ENCODE data around the gene MFF.

The MFF gene

DNA sequence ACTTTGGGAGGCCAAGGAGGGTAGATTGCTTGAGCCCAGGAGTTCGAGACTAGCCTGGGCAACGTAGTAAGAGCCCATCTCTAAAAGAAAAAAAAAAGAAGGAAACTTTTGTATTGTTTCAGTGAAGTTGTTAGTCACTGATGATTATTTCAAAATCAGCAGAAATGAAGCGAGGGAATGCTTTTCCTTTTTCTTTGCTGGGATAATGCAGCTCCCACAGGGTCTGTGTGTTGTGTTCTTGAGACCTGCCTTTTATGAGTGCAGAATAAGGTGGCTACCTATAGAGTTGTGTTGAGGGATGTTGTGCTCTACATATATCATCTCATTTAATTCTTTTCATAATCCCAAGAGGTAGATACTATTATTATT is 42.4 kb downstream of the MFF start:
- CTCF ChIA-PET: interaction anchor here (0.6 kb wide), 1 partner anchor 272 kb away, joined by 3 read pairs; no protein-coding TSS in a partner anchor

DNA sequence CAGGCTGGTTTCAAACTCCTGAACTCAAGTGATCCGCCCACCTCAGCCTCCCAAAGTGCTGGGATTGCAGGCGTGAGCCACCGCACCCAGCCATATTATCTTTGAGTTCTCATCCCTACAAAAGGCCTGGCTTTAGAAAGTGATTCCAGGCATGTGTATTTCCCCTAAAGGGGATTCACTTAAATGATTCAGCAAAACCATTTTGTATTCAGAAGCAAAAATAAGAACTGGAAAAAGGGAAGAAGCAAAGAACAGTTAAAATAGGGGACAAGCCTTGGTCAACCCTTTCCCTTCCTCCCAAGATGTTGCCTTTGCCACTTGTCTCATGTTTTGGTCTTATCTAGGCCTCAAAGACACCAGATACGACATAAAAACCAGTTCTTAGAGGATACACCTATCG is 43.5 kb downstream of the MFF start:
- Histone ChIP-seq H3K9me3 (ENCODE audit: control insufficient read depth, insufficient read depth, low read depth, low read length) (no peaks in the 10 kb centered on the region), H3K4me1 (ENCODE audit: control insufficient read depth, insufficient read depth, low read length) (no peaks in the 10 kb centered on the region), H3K27ac (ENCODE audit: extremely low read depth, low read depth, low read length) (no peak overlapping the region), H3K4me3 (ENCODE audit: low read depth, low read length) (no peak overlapping the region), H3K36me3 (ENCODE audit: control insufficient read depth in 2 of 2, insufficient read depth in 1 of 2, low read length in 2 of 2) (no peaks in the 10 kb centered on the region)
- POLR2A ChIA-PET: no interaction called here
- TF ChIP-seq ZSCAN30 (tag by site-specific recombination; IDR thresholded peaks at IDR 0.05) (no peak), KLF16 (tag by site-specific recombination; IDR thresholded peaks at IDR 0.05) (no peak), ZNF37A (tag by site-specific recombination; IDR thresholded peaks at IDR 0.05) (no peak), BCL11A (tag by site-specific recombination; IDR thresholded peaks at IDR 0.05; ENCODE audit: low read depth) (no peak)
- TF ChIP-seq, protein P1, sequence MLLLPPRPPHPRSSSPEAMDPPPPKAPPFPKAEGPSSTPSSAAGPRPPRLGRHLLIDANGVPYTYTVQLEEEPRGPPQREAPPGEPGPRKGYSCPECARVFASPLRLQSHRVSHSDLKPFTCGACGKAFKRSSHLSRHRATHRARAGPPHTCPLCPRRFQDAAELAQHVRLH (tag by site-specific recombination; IDR thresholded peaks at IDR 0.05): no peak
- TF ChIP-seq, protein P2, sequence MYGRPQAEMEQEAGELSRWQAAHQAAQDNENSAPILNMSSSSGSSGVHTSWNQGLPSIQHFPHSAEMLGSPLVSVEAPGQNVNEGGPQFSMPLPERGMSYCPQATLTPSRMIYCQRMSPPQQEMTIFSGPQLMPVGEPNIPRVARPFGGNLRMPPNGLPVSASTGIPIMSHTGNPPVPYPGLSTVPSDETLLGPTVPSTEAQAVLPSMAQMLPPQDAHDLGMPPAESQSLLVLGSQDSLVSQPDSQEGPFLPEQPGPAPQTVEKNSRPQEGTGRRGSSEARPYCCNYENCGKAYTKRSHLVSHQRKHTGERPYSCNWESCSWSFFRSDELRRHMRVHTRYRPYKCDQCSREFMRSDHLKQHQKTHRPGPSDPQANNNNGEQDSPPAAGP (tag by site-specific recombination; IDR thresholded peaks at IDR 0.05): no peak
- TF ChIP-seq, protein P3, sequence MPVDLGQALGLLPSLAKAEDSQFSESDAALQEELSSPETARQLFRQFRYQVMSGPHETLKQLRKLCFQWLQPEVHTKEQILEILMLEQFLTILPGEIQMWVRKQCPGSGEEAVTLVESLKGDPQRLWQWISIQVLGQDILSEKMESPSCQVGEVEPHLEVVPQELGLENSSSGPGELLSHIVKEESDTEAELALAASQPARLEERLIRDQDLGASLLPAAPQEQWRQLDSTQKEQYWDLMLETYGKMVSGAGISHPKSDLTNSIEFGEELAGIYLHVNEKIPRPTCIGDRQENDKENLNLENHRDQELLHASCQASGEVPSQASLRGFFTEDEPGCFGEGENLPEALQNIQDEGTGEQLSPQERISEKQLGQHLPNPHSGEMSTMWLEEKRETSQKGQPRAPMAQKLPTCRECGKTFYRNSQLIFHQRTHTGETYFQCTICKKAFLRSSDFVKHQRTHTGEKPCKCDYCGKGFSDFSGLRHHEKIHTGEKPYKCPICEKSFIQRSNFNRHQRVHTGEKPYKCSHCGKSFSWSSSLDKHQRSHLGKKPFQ (tag by site-specific recombination; IDR thresholded peaks at IDR 0.05): no peak
- TF ChIP-seq, protein P4, sequence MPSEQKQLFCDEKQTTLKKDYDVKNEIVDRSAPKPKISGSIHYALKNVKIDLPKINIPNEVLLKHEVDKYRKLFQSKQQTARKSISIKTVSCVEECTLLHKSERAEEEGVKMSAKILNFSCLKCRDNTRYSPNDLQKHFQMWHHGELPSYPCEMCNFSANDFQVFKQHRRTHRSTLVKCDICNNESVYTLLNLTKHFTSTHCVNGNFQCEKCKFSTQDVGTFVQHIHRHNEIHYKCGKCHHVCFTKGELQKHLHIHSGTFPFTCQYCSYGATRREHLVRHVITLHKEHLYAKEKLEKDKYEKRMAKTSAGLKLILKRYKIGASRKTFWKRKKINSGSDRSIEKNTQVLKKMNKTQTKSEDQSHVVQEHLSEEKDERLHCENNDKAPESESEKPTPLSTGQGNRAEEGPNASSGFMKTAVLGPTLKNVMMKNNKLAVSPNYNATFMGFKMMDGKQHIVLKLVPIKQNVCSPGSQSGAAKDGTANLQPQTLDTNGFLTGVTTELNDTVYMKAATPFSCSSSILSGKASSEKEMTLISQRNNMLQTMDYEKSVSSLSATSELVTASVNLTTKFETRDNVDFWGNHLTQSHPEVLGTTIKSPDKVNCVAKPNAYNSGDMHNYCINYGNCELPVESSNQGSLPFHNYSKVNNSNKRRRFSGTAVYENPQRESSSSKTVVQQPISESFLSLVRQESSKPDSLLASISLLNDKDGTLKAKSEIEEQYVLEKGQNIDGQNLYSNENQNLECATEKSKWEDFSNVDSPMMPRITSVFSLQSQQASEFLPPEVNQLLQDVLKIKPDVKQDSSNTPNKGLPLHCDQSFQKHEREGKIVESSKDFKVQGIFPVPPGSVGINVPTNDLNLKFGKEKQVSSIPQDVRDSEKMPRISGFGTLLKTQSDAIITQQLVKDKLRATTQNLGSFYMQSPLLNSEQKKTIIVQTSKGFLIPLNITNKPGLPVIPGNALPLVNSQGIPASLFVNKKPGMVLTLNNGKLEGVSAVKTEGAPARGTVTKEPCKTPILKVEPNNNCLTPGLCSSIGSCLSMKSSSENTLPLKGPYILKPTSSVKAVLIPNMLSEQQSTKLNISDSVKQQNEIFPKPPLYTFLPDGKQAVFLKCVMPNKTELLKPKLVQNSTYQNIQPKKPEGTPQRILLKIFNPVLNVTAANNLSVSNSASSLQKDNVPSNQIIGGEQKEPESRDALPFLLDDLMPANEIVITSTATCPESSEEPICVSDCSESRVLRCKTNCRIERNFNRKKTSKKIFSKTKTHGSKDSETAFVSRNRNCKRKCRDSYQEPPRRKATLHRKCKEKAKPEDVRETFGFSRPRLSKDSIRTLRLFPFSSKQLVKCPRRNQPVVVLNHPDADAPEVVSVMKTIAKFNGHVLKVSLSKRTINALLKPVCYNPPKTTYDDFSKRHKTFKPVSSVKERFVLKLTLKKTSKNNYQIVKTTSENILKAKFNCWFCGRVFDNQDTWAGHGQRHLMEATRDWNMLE (tag by site-specific recombination; conservative IDR thresholded peaks at IDR 0.05; ENCODE audit: low read depth): no peak
- TF ChIP-seq, protein P5, sequence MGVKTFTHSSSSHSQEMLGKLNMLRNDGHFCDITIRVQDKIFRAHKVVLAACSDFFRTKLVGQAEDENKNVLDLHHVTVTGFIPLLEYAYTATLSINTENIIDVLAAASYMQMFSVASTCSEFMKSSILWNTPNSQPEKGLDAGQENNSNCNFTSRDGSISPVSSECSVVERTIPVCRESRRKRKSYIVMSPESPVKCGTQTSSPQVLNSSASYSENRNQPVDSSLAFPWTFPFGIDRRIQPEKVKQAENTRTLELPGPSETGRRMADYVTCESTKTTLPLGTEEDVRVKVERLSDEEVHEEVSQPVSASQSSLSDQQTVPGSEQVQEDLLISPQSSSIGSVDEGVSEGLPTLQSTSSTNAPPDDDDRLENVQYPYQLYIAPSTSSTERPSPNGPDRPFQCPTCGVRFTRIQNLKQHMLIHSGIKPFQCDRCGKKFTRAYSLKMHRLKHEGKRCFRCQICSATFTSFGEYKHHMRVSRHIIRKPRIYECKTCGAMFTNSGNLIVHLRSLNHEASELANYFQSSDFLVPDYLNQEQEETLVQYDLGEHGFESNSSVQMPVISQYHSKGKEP (tag by site-specific recombination; IDR thresholded peaks at IDR 0.05): no peak
- CTCF ChIA-PET: no interaction called here

More for the DNA sequence above, 42.4 kb downstream of the MFF start:
- TF ChIP-seq ZNF658 (tag by site-specific recombination; IDR thresholded peaks at IDR 0.05): no peak
- TF ChIP-seq IKZF3 (tag by site-specific recombination; IDR thresholded peaks at IDR 0.05): no peak
- TF ChIP-seq SP7 (tag by site-specific recombination; IDR thresholded peaks at IDR 0.05): no peak
- TF ChIP-seq ZNF837 (tag by site-specific recombination; IDR thresholded peaks at IDR 0.05): no peak
- no peak for TF ChIP-seq ZNF48 (tag by site-specific recombination; IDR thresholded peaks at IDR 0.05)
- TF ChIP-seq YY1 (tag by site-specific recombination; IDR thresholded peaks at IDR 0.05): no peak
- no peak for TF ChIP-seq ZNF324 (tag by site-specific recombination; IDR thresholded peaks at IDR 0.05)
- TF ChIP-seq HOXA7 (CRISPR knock-in tag; IDR thresholded peaks at IDR 0.05; ENCODE audit: borderline replicate concordance): no peak
- TF ChIP-seq, protein P6, sequence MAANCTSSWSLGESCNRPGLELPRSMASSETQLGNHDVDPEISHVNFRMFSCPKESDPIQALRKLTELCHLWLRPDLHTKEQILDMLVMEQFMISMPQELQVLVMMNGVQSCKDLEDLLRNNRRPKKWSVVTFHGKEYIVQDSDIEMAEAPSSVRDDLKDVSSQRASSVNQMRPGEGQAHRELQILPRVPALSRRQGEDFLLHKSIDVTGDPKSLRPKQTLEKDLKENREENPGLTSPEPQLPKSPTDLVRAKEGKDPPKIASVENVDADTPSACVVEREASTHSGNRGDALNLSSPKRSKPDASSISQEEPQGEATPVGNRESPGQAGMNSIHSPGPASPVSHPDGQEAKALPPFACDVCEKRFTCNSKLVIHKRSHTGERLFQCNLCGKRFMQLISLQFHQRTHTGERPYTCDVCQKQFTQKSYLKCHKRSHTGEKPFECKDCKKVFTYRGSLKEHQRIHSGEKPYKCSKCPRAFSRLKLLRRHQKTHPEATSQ (tag by site-specific recombination; IDR thresholded peaks at IDR 0.05): no peak
- TF ChIP-seq ZNF600 (tag by site-specific recombination; IDR thresholded peaks at IDR 0.05): no peak
- TF ChIP-seq ZNF670 (tag by site-specific recombination; IDR thresholded peaks at IDR 0.05; ENCODE audit: low read depth): no peak
- TF ChIP-seq, protein P7, sequence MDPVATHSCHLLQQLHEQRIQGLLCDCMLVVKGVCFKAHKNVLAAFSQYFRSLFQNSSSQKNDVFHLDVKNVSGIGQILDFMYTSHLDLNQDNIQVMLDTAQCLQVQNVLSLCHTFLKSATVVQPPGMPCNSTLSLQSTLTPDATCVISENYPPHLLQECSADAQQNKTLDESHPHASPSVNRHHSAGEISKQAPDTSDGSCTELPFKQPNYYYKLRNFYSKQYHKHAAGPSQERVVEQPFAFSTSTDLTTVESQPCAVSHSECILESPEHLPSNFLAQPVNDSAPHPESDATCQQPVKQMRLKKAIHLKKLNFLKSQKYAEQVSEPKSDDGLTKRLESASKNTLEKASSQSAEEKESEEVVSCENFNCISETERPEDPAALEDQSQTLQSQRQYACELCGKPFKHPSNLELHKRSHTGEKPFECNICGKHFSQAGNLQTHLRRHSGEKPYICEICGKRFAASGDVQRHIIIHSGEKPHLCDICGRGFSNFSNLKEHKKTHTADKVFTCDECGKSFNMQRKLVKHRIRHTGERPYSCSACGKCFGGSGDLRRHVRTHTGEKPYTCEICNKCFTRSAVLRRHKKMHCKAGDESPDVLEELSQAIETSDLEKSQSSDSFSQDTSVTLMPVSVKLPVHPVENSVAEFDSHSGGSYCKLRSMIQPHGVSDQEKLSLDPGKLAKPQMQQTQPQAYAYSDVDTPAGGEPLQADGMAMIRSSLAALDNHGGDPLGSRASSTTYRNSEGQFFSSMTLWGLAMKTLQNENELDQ (tag by site-specific recombination; IDR thresholded peaks at IDR 0.05; ENCODE audit: low read depth): no peak
- no peak for TF ChIP-seq ZNF660 (tag by site-specific recombination; IDR thresholded peaks at IDR 0.05)
- POLR2A ChIA-PET: no interaction called here
- H3K36me3 ChIP-seq (ENCODE audit: control insufficient read depth in 2 of 2, insufficient read depth in 1 of 2, low read length in 2 of 2): no peaks in the 10 kb centered on the region
- no peak overlapping the region for H3K4me3 ChIP-seq (ENCODE audit: low read depth, low read length)
- no peaks in the 10 kb centered on the region for H3K4me1 ChIP-seq (ENCODE audit: control insufficient read depth, insufficient read depth, low read length)
- H3K9me3 ChIP-seq (ENCODE audit: control insufficient read depth, insufficient read depth, low read depth, low read length): no peaks in the 10 kb centered on the region
- no peak overlapping the region for H3K27ac ChIP-seq (ENCODE audit: extremely low read depth, low read depth, low read length)

Measured in HEK293 (cell line).